Raji (cell line): ENCODE results near the gene SLC25A17.

Experiments
- POLR2A ChIP-seq: IDR thresholded peaks from 2 replicates; pipeline ENCODE4 v1.6.1; 2011; ENCODE audit warnings: low read depth, low read length, control low read depth; ENCODE audit not compliant: insufficient read depth

SLC25A17 gene

GRCh38 chr22:40829131-40829530, 10.0 kb upstream of the SLC25A17 start:
- TF ChIP-seq POLR2A, result no peak

- TF ChIP-seq POLR2A, result no peak
These were observed 8.0 kb upstream of the SLC25A17 start for GRCh38 chr22:40826984-40827741.

GRCh38 chr22:40823426-40823825, 4.3 kb upstream of the SLC25A17 start:
- TF ChIP-seq POLR2A, result no peak

GRCh38 chr22:40819599-40820140, 524 bp upstream of the SLC25A17 start:
- no peak for TF ChIP-seq POLR2A

- no peak for TF ChIP-seq POLR2A
These were observed 877 bp downstream of the SLC25A17 start for GRCh38 chr22:40818192-40818746.

- no peak for TF ChIP-seq POLR2A
These were observed 1.4 kb downstream of the SLC25A17 start for GRCh38 chr22:40817737-40818136.

GRCh38 chr22:40813912-40814315, 5.2 kb downstream of the SLC25A17 start:
- TF ChIP-seq POLR2A, result no peak

GRCh38 chr22:40808018-40808841, 10.9 kb downstream of the SLC25A17 start:
- no peak for TF ChIP-seq POLR2A

- no peak for TF ChIP-seq POLR2A
These were observed 12.4 kb downstream of the SLC25A17 start for GRCh38 chr22:40806711-40807110.

- no peak for TF ChIP-seq POLR2A
These were observed 13.4 kb downstream of the SLC25A17 start for GRCh38 chr22:40805699-40806203.

- no peak for TF ChIP-seq POLR2A
These were observed 13.9 kb downstream of the SLC25A17 start for GRCh38 chr22:40805239-40805638.

GRCh38 chr22:40803321-40803720, 15.8 kb downstream of the SLC25A17 start:
- TF ChIP-seq POLR2A, result no peak

- TF ChIP-seq POLR2A, result no peak
These were observed 20.1 kb downstream of the SLC25A17 start for GRCh38 chr22:40799008-40799407.

GRCh38 chr22:40797427-40797826, 21.7 kb downstream of the SLC25A17 start:
- TF ChIP-seq POLR2A, result no peak

GRCh38 chr22:40792451-40792850, 26.7 kb downstream of the SLC25A17 start:
- TF ChIP-seq POLR2A, result no peak
